HEK293 (cell line): ENCODE results near the gene ASXL1.

ENCODE experiments used
- AEBP2 ChIP-seq: fragments of 450-650 bp; formaldehyde crosslinking; IDR thresholded peaks from 2 replicates; pipeline ENCODE4 v1.5.1; 2016; ENCODE audit warnings: missing biosample characterization, missing genetic modification characterization, borderline replicate concordance
- CTCF ChIP-seq: fragments of 450-650 bp; formaldehyde crosslinking; IDR thresholded peaks from 2 replicates; pipeline ENCODE4 v1.5.1; 2016; ENCODE audit warnings: missing biosample characterization, missing genetic modification characterization
- ELK4 ChIP-seq: IDR thresholded peaks from 2 replicates; pipeline ENCODE4 v1.6.1; 2011; ENCODE audit warnings: mild to moderate bottlenecking, low read depth, low read length, borderline replicate concordance
- KLF16 ChIP-seq: fragments of 450-650 bp; formaldehyde crosslinking; IDR thresholded peaks from 2 replicates; pipeline ENCODE4 v1.5.1; 2017; ENCODE audit warnings: missing biosample characterization, missing genetic modification characterization
- PATZ1 ChIP-seq: fragments of 450-650 bp; formaldehyde crosslinking; IDR thresholded peaks from 2 replicates; pipeline ENCODE4 v1.5.1; 2016; ENCODE audit warnings: missing biosample characterization, missing genetic modification characterization
- PBX3 ChIP-seq: sonication (generic); formaldehyde crosslinking; IDR thresholded peaks from 2 replicates; pipeline ENCODE4 v1.8.1; 2022; ENCODE audit warnings: mild to moderate bottlenecking, moderate library complexity, missing genetic modification reagents
- REST ChIP-seq: fragments of 450-650 bp; formaldehyde crosslinking; IDR thresholded peaks from 2 replicates; pipeline ENCODE4 v1.5.1; 2016; ENCODE audit warnings: missing biosample characterization, missing genetic modification characterization
- ZBTB10 ChIP-seq: fragments of 450-650 bp; formaldehyde crosslinking; IDR thresholded peaks from 2 replicates; pipeline ENCODE4 v1.5.1; 2016; ENCODE audit warnings: missing biosample characterization, missing genetic modification characterization
- ZBTB11 ChIP-seq: fragments of 450-650 bp; formaldehyde crosslinking; conservative IDR thresholded peaks from 2 replicates; pipeline ENCODE4 v1.5.1; 2016; ENCODE audit warnings: low read depth, missing biosample characterization, missing genetic modification characterization
- ZBTB48 ChIP-seq: fragments of 450-650 bp; formaldehyde crosslinking; IDR thresholded peaks from 2 replicates; pipeline ENCODE4 v1.5.1; 2016; ENCODE audit warnings: missing biosample characterization, missing genetic modification characterization
- ZNF10 ChIP-seq: fragments of 450-650 bp; formaldehyde crosslinking; IDR thresholded peaks from 2 replicates; pipeline ENCODE4 v1.5.1; 2017; ENCODE audit warnings: missing biosample characterization, missing genetic modification characterization
- ZNF2 ChIP-seq: fragments of 450-650 bp; formaldehyde crosslinking; IDR thresholded peaks from 2 replicates; pipeline ENCODE4 v1.5.1; 2016; ENCODE audit warnings: missing biosample characterization, missing genetic modification characterization
- ZNF292 ChIP-seq: fragments of 450-650 bp; formaldehyde crosslinking; IDR thresholded peaks from 2 replicates; pipeline ENCODE4 v1.5.1; 2016; ENCODE audit warnings: low read depth, missing biosample characterization, missing genetic modification characterization, borderline replicate concordance
- ZSCAN5A ChIP-seq: fragments of 450-650 bp; formaldehyde crosslinking; IDR thresholded peaks from 2 replicates; pipeline ENCODE4 v1.5.1; 2016; ENCODE audit warnings: missing biosample characterization, missing genetic modification characterization

GRCh38 chr20:32460683-32461320, 102.7 kb downstream of the ASXL1 start:
- TF ChIP-seq ZNF10 (no peak), PATZ1 (tag by site-specific recombination) (no peak), CTCF (no peak), ELK4 (no peak), PBX3 (CRISPR knock-in tag) (no peak), ZBTB11 (tag by site-specific recombination) (no peak), ZNF292 (tag by site-specific recombination) (no peak), ZSCAN5A (tag by site-specific recombination) (no peak), ZBTB48 (no peak), KLF16 (no peak), AEBP2 (no peak), ZBTB10 (no peak), ZNF2 (no peak), REST (no peak)
